AG10803 (cell line): ENCODE results near the gene CTTNBP2NL.
"Not testable (repeated sequence)": the region's sequence is repeated elsewhere in the genome, so short reads cannot be mapped to it uniquely, and the experiment has no call there.

Source experiments
- DNase-seq: peaks from one replicate; pipeline ENCODE4 v3.0.0; 2010; ENCODE audit warnings: low read depth
- H3K4me3 ChIP-seq: 2 replicates; pipeline ENCODE4 v1.5.1; 2011; ENCODE audit warnings: mild to moderate bottlenecking, low read length, control low read depth
- TF ChIP-seq, protein P1 (sequence below): conservative IDR thresholded peaks from 2 replicates; pipeline ENCODE4 v1.5.1; 2011; ENCODE audit warnings: mild to moderate bottlenecking, low read length, control low read depth, inconsistent platforms

Gene CTTNBP2NL

DNA sequence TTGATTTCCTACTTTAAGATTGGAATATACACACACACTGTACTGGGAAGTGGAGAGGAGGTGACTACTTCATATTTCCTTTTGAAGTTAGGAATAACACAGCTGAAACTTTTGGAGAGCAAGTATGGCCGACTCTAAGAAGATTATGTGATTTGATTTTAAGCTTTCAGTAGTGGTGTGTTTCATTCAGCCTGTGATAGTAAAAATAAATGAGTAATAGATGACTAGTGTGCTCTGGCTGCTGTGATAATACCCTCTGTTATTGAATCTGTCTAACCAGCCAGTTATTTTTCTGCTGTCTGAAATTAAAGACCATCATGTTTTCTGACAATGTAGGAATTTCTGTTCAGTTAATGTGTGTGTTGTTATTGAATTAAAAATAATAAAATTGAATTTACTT is 48.3 kb downstream of the CTTNBP2NL start:
- no peak for DNase-seq
- TF ChIP-seq, protein P1, sequence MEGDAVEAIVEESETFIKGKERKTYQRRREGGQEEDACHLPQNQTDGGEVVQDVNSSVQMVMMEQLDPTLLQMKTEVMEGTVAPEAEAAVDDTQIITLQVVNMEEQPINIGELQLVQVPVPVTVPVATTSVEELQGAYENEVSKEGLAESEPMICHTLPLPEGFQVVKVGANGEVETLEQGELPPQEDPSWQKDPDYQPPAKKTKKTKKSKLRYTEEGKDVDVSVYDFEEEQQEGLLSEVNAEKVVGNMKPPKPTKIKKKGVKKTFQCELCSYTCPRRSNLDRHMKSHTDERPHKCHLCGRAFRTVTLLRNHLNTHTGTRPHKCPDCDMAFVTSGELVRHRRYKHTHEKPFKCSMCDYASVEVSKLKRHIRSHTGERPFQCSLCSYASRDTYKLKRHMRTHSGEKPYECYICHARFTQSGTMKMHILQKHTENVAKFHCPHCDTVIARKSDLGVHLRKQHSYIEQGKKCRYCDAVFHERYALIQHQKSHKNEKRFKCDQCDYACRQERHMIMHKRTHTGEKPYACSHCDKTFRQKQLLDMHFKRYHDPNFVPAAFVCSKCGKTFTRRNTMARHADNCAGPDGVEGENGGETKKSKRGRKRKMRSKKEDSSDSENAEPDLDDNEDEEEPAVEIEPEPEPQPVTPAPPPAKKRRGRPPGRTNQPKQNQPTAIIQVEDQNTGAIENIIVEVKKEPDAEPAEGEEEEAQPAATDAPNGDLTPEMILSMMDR = no peak
- no peak overlapping the region for H3K4me3 ChIP-seq

DNA sequence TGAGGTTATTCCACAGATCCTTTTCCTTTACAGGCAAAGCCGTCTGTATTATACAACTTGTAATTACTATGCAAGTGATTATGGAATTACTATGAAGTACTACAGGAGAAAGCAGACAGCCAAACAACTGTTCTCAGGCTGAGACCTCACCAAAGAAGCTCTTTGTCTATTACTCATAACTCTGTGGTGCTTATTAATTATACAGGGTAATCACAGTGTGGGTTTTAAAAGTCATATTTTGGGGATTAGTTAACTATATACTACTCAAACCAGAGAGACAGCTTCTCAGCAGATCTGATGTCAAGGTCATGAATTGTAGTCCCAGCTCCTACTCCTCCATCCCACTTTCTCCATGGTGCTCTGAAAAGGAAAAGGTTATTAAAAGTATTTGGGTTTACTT is 49.6 kb downstream of the CTTNBP2NL start:
- TF ChIP-seq, protein P1 = no peak
- DNase-seq = no peak
- H3K4me3 ChIP-seq = no peak overlapping the region

DNA sequence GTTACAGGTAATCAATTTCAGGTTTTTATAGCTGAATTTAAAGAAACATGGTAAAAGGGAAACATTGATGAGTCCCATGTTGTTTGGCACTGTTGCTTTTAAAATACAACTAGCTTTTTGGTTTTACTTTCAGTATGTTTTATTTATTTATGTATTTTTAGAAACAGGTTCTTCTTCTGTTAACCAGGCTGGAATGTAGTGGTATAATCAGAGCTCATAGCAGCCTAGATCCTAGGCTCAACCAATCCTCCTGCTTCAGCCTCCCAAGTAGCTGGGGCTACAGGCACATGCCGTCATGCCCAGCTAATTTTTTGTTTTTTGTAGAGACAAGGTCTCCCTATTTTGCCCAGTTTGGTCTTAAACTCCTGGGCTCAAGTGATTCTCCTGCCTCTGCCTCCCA is 50.4 kb downstream of the CTTNBP2NL start:
- no peak for DNase-seq
- no peak overlapping the region for H3K4me3 ChIP-seq
- TF ChIP-seq, protein P1 = no peak

DNA sequence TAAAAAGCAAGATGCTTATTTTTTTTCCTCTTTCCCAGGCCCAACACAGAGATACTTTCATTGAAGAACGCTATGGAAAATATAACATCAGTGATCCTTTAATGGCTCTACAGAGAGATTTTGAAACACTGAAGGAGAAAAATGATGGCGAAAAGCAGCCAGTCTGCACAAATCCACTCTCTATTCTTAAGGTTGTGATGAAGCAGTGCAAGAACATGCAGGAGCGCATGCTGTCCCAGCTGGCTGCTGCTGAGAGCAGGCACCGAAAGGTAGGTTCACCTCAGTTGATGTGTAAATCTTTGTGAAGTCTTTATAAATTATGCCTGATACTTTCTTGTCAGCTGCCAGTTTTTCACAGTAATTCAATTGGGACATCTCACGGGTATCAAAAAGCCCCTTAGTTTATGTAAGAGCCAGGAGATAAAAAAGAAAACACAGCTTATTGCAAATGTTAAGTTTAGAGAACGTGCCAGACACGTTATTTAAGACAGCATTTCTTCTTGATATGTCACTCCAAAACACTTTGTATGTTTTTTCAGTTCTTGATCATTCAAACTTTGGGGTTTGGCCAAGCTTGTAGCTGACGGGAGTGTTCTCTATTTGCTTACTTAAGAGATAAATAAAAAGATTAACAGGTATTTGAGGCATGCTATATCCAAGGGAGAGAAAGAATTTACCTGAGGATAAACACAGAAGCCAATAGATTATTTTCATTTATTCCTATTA is 53.1 kb downstream of the CTTNBP2NL start:
- H3K4me3 ChIP-seq = no peak overlapping the region
- no peak for DNase-seq
- TF ChIP-seq, protein P1 = no peak

DNA sequence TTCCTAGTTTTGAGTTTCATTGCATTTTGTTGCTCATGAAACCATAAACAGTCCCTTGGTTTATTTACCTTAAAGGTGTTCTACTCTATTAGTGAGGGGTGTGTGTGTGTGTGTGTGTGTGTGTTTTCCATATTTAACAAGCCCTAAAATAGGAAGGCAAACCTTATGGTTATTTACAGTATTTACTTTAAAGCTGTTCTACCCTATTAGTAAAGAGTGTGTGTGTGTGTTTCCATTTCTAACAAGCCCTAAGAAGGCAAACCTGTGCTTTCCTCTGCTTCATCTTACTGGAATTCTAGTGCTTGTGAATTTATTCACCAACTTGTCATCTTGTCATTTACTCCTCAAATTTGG is 53.6 kb downstream of the CTTNBP2NL start:
- TF ChIP-seq, protein P1 = no peak
- no peak for DNase-seq
- no peak overlapping the region for H3K4me3 ChIP-seq

DNA sequence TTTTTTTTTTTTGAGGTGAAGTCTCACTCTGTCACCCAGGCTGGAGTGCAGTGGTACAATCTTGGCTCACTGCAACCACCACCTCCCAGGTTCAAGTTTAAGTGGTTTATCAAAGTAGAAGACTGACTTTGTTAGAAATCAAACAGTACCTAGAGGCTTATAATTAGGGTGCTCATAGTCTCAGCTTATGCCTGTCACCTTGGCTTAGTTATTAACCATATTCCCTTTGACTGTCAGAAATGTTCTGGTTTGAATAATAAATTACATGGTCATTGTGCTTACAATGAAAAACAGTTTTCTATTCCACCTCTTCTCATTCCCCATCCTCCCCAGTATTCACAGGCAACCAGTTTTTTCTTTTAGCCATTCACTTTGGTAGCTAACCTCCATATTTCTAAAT is 54.8 kb downstream of the CTTNBP2NL start:
- TF ChIP-seq, protein P1 = no peak
- DNase-seq = no peak
- no peak overlapping the region for H3K4me3 ChIP-seq

DNA sequence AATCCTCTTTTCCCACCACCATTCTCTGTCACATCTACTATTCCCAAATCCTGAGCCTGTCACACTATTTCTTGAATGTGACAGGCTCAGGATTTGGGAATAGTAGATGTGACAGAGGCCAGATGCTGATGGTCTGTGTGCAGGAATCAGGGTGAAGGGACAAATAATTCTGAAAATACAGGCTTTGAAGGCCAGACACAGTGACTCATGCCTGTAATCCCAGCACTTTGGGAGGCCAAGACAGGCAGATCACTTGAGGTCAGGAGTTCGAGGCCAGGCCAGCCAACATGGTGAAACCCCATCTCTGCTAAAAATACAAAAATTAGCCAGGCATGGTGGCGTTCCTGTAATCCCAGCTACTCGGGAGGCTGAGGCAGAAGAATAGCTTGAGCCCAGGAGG is 55.3 kb downstream of the CTTNBP2NL start:
- DNase-seq = peak; percentile 23
- not testable (repeated sequence) for H3K4me3 ChIP-seq

DNA sequence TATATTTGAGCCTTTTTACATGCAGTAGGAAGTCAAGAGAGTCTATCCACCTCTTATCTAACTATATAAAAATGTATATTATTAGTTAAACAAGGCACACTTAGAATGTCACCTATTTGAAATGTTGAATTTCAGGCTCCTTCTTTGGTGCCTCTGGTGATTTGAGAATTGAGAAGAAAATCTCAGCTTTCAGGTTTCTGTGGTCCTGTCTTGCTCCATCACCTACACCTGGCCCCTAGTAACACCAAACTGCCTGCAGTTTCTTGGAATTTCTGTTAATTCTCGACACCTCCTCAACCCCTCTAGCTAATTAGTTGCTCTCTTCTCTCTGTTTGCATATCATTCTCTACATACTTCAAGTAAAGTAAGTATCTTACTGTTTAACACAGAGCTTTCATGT is 57.9 kb downstream of the CTTNBP2NL start:
- no peak overlapping the region for H3K4me3 ChIP-seq
- DNase-seq = no peak
- TF ChIP-seq, protein P1 = no peak
